Measurements from ENCODE around the gene LDOC1. TPM values are rescaled to one million over a fixed set of nuclear protein-coding genes. Genes with fewer than 3 reads are reported as not detected.
"Not testable (repeated sequence)": the region's sequence is repeated elsewhere in the genome, so short reads cannot be mapped to it uniquely, and the experiment has no call there.

LDOC1 gene
- total RNA-seq, result 10 to 100 TPM in 2 of 4 donors, 1 to 10 TPM in 2; 4.5 to 11.6 (median 9.8) TPM

- Histone ChIP-seq H3K36me3 (no peaks in the 10 kb centered on the region), H3K4me1 (peaks cover 4% of the 10 kb centered on the region), H3K4me3 (peak within 1 kb of the TSS; percentile 55), H3K27me3 (no peaks in the 10 kb centered on the region), H3K27ac (no peak within 1 kb of the TSS), H3K9me3 (no peaks in the 10 kb centered on the region)
- WGBS, result 41% methylated on average over 41 of the region's 83 CpGs
- no peak for TF ChIP-seq POLR2AphosphoS5 (IDR thresholded peaks at IDR 0.05)
- no peak for TF ChIP-seq EP300 (IDR thresholded peaks at IDR 0.05)
- TF ChIP-seq CTCF (IDR thresholded peaks at IDR 0.05), result no peak
- no peak for TF ChIP-seq POLR2A (IDR thresholded peaks at IDR 0.05)
- peak; percentile 77 to 80 for DNase-seq (ENCODE audit: low spot score in 2 of 2)
Observed at GRCh38 chrX:141176586-141177451, at the start of gene LDOC1. TSS of gene LDOC1 (minus strand) at chrX:141177129. CDS start at chrX:141177021, 108 bp downstream.

GRCh38 chrX:141221611-141222010 is 44.7 kb upstream of the LDOC1 start:
- Histone ChIP-seq H3K27me3 (no peaks in the 10 kb centered on the region), H3K9me3 (no peaks in the 10 kb centered on the region), H3K4me1 (no peaks in the 10 kb centered on the region), H3K36me3 (no peaks in the 10 kb centered on the region), H3K27ac (no peak overlapping the region), H3K4me3 (no peak overlapping the region)
- TF ChIP-seq EP300 (IDR thresholded peaks at IDR 0.05) (no peak), POLR2A (IDR thresholded peaks at IDR 0.05) (no peak), CTCF (IDR thresholded peaks at IDR 0.05) (no peak), POLR2AphosphoS5 (IDR thresholded peaks at IDR 0.05) (no peak)
- 82% methylated on average over 2 of the region's 2 CpGs for whole genome bisulfite sequencing
- DNase-seq (ENCODE audit: low spot score in 2 of 2), result no peak

- no peaks in the 10 kb centered on the region for H3K9me3 ChIP-seq
- no peak for DNase-seq (ENCODE audit: low spot score in 2 of 2)
- H3K36me3 ChIP-seq, result no peaks in the 10 kb centered on the region
- no peaks in the 10 kb centered on the region for H3K27me3 ChIP-seq
- H3K4me1 ChIP-seq, result no peaks in the 10 kb centered on the region
- no peak overlapping the region for H3K27ac ChIP-seq
- TF ChIP-seq EP300 (IDR thresholded peaks at IDR 0.05) (no peak), POLR2AphosphoS5 (IDR thresholded peaks at IDR 0.05) (no peak), POLR2A (IDR thresholded peaks at IDR 0.05) (no peak), CTCF (IDR thresholded peaks at IDR 0.05) (no peak)
- 59% methylated on average over 3 of the region's 3 CpGs for WGBS
- H3K4me3 ChIP-seq, result no peak overlapping the region
Observed at GRCh38 chrX:141220342-141221008, 43.5 kb upstream of the LDOC1 start.

GRCh38 chrX:141214196-141214595 is 37.3 kb upstream of the LDOC1 start:
- Histone ChIP-seq H3K36me3 (no peaks in the 10 kb centered on the region), H3K27ac (no peak overlapping the region), H3K4me1 (no peaks in the 10 kb centered on the region), H3K4me3 (no peak overlapping the region), H3K9me3 (no peaks in the 10 kb centered on the region), H3K27me3 (no peaks in the 10 kb centered on the region)
- no peak for DNase-seq (ENCODE audit: low spot score in 2 of 2)
- no peak for TF ChIP-seq EP300 (IDR thresholded peaks at IDR 0.05)
- no peak for TF ChIP-seq CTCF (IDR thresholded peaks at IDR 0.05)
- TF ChIP-seq POLR2A (IDR thresholded peaks at IDR 0.05), result no peak
- no peak for TF ChIP-seq POLR2AphosphoS5 (IDR thresholded peaks at IDR 0.05)
- 67% methylated on average over 1 of the region's 1 CpG for WGBS

GRCh38 chrX:141201962-141202361 is 25.0 kb upstream of the LDOC1 start:
- Histone ChIP-seq H3K36me3 (no peaks in the 10 kb centered on the region), H3K4me1 (no peaks in the 10 kb centered on the region), H3K4me3 (no peak overlapping the region), H3K9me3 (no peaks in the 10 kb centered on the region), H3K27ac (no peak overlapping the region), H3K27me3 (no peaks in the 10 kb centered on the region)
- WGBS, result 82% methylated on average over 3 of the region's 3 CpGs
- DNase-seq (ENCODE audit: low spot score in 2 of 2), result no peak
- no peak for TF ChIP-seq POLR2AphosphoS5 (IDR thresholded peaks at IDR 0.05)
- TF ChIP-seq EP300 (IDR thresholded peaks at IDR 0.05), result no peak
- no peak for TF ChIP-seq CTCF (IDR thresholded peaks at IDR 0.05)
- no peak for TF ChIP-seq POLR2A (IDR thresholded peaks at IDR 0.05)

- 82% methylated on average over 2 of the region's 24 CpGs for WGBS
- H3K27me3 ChIP-seq; H3K36me3 ChIP-seq; H3K4me3 ChIP-seq; DNase-seq (ENCODE audit: low spot score in 2 of 2); H3K4me1 ChIP-seq; H3K9me3 ChIP-seq; H3K27ac ChIP-seq: not testable (repeated sequence)
Observed at GRCh38 chrX:141188573-141188972, 11.6 kb upstream of the LDOC1 start.
